SK-N-SH treated with all-trans-retinoic acid at 6 μM for 48 hours (cell line): Measurements from ENCODE around the gene KRT38.

ENCODE experiments used
- ATAC-seq: fragments of 200-7000 bp; cut with Tn5 transposase; 3 replicates; pipeline ENCODE4 v1.9.1; 2020; ENCODE audit warnings: mild to moderate bottlenecking, moderate library complexity
- ARNTL ChIP-seq: fragments of 450-650 bp; formaldehyde crosslinking; IDR thresholded peaks from 2 replicates; pipeline ENCODE4 v1.5.0; 2020; ENCODE audit warnings: low read depth, mild to moderate bottlenecking, moderate library complexity, borderline replicate concordance
- BACH2 ChIP-seq: fragments of 250-450 bp; sonication (Bioruptor Pico); IDR thresholded peaks from 2 replicates; pipeline ENCODE4 v1.9.0; 2021; ENCODE audit warnings: mild to moderate bottlenecking, borderline replicate concordance
- CSDC2 ChIP-seq: fragments of 250-450 bp; sonication (Bioruptor Pico); IDR thresholded peaks from 2 replicates; pipeline ENCODE4 v1.5.0; 2020; ENCODE audit warnings: mild to moderate bottlenecking, moderate library complexity
- ESRRG ChIP-seq: fragments of 250-450 bp; sonication (Bioruptor Pico); IDR thresholded peaks from 2 replicates; pipeline ENCODE4 v1.6.1; 2021; ENCODE audit warnings: mild to moderate bottlenecking
- GLIS3 ChIP-seq: fragments of 250-450 bp; sonication (Bioruptor Pico); IDR thresholded peaks from 2 replicates; pipeline ENCODE4 v1.5.0; 2020; ENCODE audit warnings: mild to moderate bottlenecking, moderate library complexity
- ISL1 ChIP-seq: fragments of 250-450 bp; sonication (Bioruptor Pico); IDR thresholded peaks from 2 replicates; pipeline ENCODE4 v2.1.2; 2022; ENCODE audit warnings: mild to moderate bottlenecking, moderate library complexity
- OSR1 ChIP-seq: fragments of 250-450 bp; sonication (Bioruptor Pico); IDR thresholded peaks from 2 replicates; pipeline ENCODE4 v1.8.0; 2022; ENCODE audit warnings: moderate library complexity, mild to moderate bottlenecking, inconsistent platforms
- PATZ1 ChIP-seq: fragments of 250-450 bp; sonication (Bioruptor Pico); IDR thresholded peaks from 2 replicates; pipeline ENCODE4 v1.8.0; 2020; ENCODE audit warnings: mild to moderate bottlenecking, moderate library complexity, borderline replicate concordance
- PPARA ChIP-seq: fragments of 250-450 bp; sonication (Bioruptor Pico); IDR thresholded peaks from 2 replicates; pipeline ENCODE4 v1.5.0; 2020; ENCODE audit warnings: mild to moderate bottlenecking, borderline replicate concordance
- RARB ChIP-seq: fragments of 250-450 bp; sonication (Bioruptor Pico); IDR thresholded peaks from 2 replicates; pipeline ENCODE4 v1.8.0; 2021; ENCODE audit warnings: mild to moderate bottlenecking, moderate library complexity
- SNAI2 ChIP-seq: fragments of 250-450 bp; sonication (Bioruptor Pico); IDR thresholded peaks from 2 replicates; pipeline ENCODE4 v1.5.0; 2020; ENCODE audit warnings: mild to moderate bottlenecking, moderate library complexity
- TCF4 ChIP-seq: fragments of 250-450 bp; sonication (Bioruptor Pico); IDR thresholded peaks from 2 replicates; pipeline ENCODE4 v1.8.0; 2021; ENCODE audit warnings: mild to moderate bottlenecking, moderate library complexity, borderline replicate concordance
- TOX ChIP-seq: fragments of 250-450 bp; sonication (Bioruptor Pico); IDR thresholded peaks from 2 replicates; pipeline ENCODE4 v1.8.0; 2021; ENCODE audit warnings: mild to moderate bottlenecking, moderate library complexity, borderline replicate concordance
- TSHZ2 ChIP-seq: fragments of 250-450 bp; sonication (Bioruptor Pico); IDR thresholded peaks from 2 replicates; pipeline ENCODE4 v1.5.0; 2020; ENCODE audit warnings: mild to moderate bottlenecking, moderate library complexity
- ZC3H10 ChIP-seq: fragments of 250-450 bp; sonication (Bioruptor Pico); IDR thresholded peaks from 2 replicates; pipeline ENCODE4 v1.5.1; 2021; ENCODE audit warnings: mild to moderate bottlenecking, moderate library complexity
- ZFP3 ChIP-seq: fragments of 250-450 bp; sonication (Bioruptor Pico); IDR thresholded peaks from 2 replicates; pipeline ENCODE4 v1.5.0; 2020; ENCODE audit warnings: mild to moderate bottlenecking, moderate library complexity
- ZFP30 ChIP-seq: fragments of 450-650 bp; formaldehyde crosslinking; IDR thresholded peaks from 2 replicates; pipeline ENCODE4 v1.5.0; 2022; ENCODE audit warnings: mild to moderate bottlenecking, moderate library complexity
- ZNF565 ChIP-seq: fragments of 450-650 bp; formaldehyde crosslinking; conservative IDR thresholded peaks from 2 replicates; pipeline ENCODE4 v1.5.0; 2020; ENCODE audit warnings: low read depth, mild to moderate bottlenecking, moderate library complexity
- ZNF70 ChIP-seq: fragments of 450-650 bp; formaldehyde crosslinking; IDR thresholded peaks from 2 replicates; pipeline ENCODE4 v1.5.0; 2020; ENCODE audit warnings: mild to moderate bottlenecking, moderate library complexity
- ZNF8 ChIP-seq: fragments of 450-650 bp; formaldehyde crosslinking; IDR thresholded peaks from 2 replicates; pipeline ENCODE4 v1.5.0; 2020; ENCODE audit warnings: mild to moderate bottlenecking, moderate library complexity
- TF ChIP-seq, protein P1 (sequence below): fragments of 250-450 bp; sonication (Bioruptor Pico); IDR thresholded peaks from 2 replicates; pipeline ENCODE4 v1.8.0; 2021; ENCODE audit warnings: low read depth, mild to moderate bottlenecking, moderate library complexity, borderline replicate concordance

Gene KRT38

DNA sequence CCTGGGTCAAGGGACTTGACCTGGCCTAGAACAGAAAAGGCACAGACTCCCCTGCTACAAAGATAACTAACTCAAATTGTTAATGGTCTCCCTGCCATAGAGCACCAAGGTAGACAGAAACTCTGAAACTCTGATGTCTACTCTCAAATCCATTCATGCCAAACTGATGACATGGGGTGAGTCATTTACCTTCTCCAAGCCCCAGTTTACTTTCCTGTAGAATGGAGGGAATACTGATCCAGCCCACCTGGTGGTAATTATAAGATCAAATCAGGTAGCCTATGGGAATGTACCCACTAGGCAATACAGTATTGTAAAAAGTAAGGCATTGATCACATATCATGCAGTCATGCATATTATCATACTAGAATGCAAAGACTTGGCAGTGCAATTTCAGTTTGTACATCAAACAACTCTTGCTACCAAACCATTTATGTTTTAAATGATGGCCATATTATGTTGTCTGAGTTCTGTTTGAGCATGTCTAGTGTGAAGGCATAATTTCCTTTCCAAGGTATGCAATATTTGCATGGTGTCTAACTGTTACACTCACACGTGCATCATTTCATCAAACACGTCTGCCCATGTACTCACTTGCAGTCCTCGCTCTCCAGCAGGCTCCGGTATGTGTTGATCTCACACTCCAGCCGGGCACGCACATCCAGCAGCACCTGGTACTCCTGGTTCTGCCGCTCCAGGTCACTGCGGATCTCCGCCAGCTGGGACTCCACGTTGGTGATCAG, 46.4 kb downstream of the KRT38 start:
- TF ChIP-seq ZNF70 (CRISPR knock-in tag) (no peak), ESRRG (no peak), OSR1 (CRISPR knock-in tag) (no peak), ZFP30 (no peak), ZFP3 (no peak), ISL1 (no peak), TOX (CRISPR knock-in tag) (no peak), TCF4 (no peak), ZNF565 (no peak), BACH2 (CRISPR knock-in tag) (no peak), RARB (CRISPR knock-in tag) (no peak), PPARA (CRISPR knock-in tag) (no peak)
- TF ChIP-seq, protein P1, sequence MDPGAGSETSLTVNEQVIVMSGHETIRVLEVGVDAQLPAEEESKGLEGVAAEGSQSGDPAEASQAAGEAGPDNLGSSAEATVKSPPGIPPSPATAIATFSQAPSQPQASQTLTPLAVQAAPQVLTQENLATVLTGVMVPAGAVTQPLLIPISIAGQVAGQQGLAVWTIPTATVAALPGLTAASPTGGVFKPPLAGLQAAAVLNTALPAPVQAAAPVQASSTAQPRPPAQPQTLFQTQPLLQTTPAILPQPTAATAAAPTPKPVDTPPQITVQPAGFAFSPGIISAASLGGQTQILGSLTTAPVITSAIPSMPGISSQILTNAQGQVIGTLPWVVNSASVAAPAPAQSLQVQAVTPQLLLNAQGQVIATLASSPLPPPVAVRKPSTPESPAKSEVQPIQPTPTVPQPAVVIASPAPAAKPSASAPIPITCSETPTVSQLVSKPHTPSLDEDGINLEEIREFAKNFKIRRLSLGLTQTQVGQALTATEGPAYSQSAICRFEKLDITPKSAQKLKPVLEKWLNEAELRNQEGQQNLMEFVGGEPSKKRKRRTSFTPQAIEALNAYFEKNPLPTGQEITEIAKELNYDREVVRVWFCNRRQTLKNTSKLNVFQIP (CRISPR knock-in tag), result no peak
- TF ChIP-seq, all 23 proteins: peak for 0
- ATAC-seq, result no peak

DNA sequence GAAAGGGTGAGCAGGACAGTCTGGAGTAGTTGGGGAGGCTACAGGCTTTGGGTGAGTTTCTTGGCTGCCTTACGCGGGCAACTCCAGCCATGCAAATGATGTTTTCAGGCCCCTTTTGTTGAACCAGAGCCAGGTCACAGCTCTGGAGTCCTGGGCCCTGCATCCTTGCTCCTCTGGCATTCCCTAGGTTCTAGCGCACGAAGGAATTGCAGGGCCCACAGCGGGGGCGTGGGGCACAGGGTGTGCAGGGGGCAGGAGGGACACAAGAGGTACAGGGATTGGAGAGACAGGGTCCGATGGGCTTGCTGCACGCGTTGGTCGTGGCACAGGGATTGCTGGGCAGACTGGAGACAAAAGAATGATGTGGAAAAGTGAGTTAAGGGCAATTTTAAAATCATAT, 47.0 kb downstream of the KRT38 start:
- ATAC-seq, result no peak
- TF ChIP-seq ZFP3, result no peak
- no peak for TF ChIP-seq ESRRG
- TF ChIP-seq PATZ1 (CRISPR knock-in tag), result no peak
- no peak for TF ChIP-seq TOX (CRISPR knock-in tag)
- TF ChIP-seq PPARA (CRISPR knock-in tag), result no peak
- no peak for TF ChIP-seq CSDC2 (CRISPR knock-in tag)
- no peak for TF ChIP-seq ISL1
- no peak for TF ChIP-seq ZNF8
- TF ChIP-seq OSR1 (CRISPR knock-in tag), result no peak
- no peak for TF ChIP-seq SNAI2 (CRISPR knock-in tag)
- TF ChIP-seq ARNTL (CRISPR knock-in tag), result no peak
- TF ChIP-seq ZFP30, result no peak
- no peak for TF ChIP-seq TCF4
- no peak for TF ChIP-seq TSHZ2 (CRISPR knock-in tag)
- TF ChIP-seq ZC3H10, result no peak

DNA sequence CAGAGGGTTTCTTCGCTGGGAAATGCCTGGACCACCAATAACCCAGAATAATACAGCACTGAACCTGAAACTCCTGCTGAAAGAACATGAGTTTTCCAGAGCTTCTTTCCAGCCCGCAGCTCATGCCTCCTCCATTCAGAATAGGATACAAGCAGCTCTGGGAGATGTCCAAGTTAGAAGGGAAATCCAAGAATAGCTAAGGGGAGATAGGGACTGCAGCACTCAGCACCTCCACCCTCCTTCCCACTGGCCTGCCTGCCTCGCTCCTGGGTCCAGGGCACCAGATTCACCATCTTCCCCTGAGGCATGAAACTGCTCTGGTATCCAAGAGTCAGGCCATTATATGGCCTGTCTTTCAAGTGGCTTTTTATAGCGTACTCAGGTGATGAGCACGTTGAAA, 47.5 kb downstream of the KRT38 start:
- no peak for ATAC-seq
- TF ChIP-seq ZNF565 (no peak), TCF4 (no peak), ZC3H10 (no peak), PATZ1 (CRISPR knock-in tag) (no peak), GLIS3 (no peak), ZFP3 (no peak), ZNF70 (CRISPR knock-in tag) (no peak), CSDC2 (CRISPR knock-in tag) (no peak), SNAI2 (CRISPR knock-in tag) (no peak), TOX (CRISPR knock-in tag) (no peak), ARNTL (CRISPR knock-in tag) (no peak)
